ELR (cell line): ENCODE data around the gene KCTD19.
A peak's percentile ranks its signal among the peaks of the same experiment; 100 is the strongest.
"Not testable (repeated sequence)": the region's sequence is repeated elsewhere in the genome, so short reads cannot be mapped to it uniquely, and the experiment has no call there.

Experiments used
- DNase-seq: peaks from one replicate; pipeline ENCODE4 v3.0.0-alpha.2; 2015; ENCODE audit warnings: low read depth

Gene KCTD19

DNA sequence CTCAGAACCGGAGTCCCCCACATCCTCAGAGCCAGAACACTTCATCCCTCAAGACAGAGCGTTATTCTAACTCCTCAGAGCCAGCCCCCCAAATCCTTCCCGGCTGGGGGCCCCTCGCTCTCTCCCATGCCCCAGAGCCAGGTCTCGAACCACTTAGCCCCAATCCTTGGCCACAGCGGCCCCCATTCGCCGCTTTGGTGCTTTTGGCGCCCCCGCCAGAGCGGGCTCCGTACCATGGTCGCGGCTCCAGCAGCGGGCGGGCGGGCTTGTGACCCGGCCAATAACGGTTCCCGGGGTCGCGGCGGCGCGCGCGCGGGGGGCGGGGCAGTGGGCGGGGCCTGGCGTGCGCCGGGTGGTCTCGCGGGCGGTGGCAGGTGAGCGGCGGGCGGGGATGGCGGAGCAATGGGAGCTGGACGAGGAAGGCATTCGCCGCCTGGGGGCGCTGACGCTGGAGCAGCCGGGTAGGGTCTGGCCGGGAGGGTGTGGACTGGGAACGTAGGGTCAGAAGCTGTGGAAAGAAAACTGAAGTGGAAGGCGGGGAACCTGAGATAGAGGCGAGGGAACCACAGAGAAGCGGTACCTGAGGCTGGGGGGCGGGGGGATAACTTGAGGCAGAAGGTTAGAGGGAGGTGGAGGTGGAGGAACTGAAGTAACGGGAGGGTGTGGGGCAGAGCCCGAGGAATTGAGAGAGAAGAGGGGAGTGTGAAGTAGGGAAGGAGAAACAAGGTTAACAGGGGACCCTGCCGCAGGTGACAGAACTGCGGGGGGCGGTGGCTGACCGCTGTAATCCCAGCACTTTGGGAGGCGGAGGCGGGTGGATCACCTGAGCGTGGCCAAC, at the start of gene KCTD19, which contains the start of gene LRRC36:
TSS of gene KCTD19 (minus strand) at position 270 of the 838 bp plus-strand sequence. CDS start at position 236, 34 bp downstream.
TSS of gene LRRC36 (plus strand) at position 344 of the 838 bp plus-strand sequence. CDS start at position 392, 48 bp downstream.
- peak; percentile 67 for DNase-seq

DNA sequence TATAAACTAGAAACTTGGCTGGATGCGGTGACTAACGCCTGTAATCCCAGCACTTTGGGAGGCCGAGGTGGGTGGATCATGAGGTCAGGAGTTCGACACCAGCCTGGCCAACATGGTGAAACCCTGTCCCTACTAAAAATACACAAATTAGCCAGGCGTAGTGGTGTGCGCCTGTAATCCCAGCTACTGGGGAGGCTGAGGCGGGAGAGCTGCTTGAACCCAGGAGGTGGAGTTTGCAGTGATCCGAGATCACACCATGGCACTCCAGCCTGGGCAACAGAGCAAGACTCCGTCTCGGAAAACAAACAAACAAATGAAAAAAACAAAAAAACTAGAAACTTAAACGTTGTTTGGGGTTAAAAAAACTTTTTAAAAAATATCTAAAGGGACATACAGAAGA, 49.5 kb upstream of the KCTD19 start:
- not testable (repeated sequence) for DNase-seq

DNA sequence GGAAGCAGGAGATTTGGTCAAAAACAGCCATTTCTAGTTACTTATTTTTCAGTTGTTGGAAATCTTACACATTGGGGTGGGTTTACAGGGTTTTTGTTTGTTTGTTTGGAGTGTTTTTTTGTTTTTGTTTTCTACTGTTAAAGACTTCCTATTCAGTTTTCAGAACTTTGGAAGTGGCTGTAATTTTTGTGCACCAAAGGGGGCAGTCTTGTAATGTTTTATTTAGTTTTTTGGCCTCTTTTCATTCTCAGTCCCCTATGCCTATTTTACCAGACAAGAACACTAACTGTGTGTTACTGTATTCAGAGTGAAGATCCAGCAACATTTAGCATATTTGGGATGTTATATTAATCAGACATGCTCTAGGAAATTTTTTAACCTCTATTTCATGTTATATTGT, 46.1 kb upstream of the KCTD19 start:
- DNase-seq: peak; percentile 47

DNA sequence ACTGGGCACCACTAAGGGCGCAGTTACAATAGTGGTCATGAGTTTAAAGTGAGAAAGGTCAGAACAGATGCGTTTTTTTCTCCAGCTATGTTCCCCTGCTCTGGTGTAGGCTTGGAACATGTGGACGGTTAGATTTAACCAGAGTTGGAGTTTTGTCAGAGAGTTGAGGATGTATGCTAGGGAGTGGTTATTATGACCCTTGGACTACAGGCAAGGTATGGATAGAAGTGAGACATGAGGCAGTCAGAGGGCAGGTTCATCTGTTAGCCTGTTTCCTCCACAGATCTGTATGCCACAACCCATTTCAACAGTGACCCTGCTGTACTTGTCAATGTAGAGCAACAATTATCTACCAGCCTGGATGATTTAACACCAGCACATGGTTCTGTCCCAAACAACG, 44.1 kb upstream of the KCTD19 start:
- no peak for DNase-seq

DNA sequence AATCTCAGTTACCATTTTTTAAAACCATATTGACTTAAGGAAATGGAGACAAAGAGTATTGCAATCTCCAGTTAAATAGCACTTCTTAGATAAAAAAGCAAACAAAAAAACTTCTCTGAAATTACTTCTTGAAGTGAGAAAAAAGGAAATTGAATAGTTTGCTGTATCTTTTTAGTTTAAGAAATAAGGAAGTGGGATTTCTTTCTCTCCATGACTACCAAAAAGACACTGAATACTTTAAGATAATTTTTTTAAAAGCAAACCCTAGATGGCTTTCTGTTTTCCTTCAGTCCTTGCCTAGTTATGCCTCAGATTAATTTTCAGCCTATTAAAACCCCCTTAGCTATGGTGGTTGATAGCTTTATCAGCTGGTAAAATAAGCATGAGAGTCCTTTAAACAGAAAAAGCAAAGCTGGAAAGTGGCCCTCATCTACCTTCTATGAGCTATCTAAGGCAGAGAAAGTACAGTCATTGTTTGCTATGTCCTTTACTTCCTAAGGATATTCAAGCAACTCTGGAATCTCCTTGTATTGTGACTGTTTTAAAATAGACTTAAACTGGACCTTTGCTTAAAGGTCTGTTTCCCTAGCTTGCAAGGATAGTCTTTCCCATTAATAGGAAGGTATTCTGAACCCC, 38.2 kb upstream of the KCTD19 start:
- DNase-seq: no peak

DNA sequence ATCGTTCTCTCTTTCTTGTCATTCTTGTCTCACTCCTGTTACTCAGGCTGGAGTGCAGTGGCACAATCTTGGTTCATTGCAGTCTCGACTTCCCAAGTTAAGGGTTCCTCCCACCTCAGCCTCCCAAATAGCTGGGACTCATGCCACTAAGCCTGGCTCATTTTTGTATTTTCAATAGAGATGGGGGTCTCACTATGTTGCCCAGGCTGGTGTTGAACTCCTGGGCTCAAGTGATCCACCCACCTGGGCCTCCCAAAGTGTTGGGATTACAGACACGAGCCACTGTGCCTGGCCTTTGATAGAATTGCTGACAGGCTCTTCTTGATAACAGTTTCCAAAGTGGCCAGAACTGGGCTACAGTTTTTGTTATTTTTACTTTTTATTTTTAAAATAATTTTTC, 34.5 kb upstream of the KCTD19 start:
- no peak for DNase-seq

DNA sequence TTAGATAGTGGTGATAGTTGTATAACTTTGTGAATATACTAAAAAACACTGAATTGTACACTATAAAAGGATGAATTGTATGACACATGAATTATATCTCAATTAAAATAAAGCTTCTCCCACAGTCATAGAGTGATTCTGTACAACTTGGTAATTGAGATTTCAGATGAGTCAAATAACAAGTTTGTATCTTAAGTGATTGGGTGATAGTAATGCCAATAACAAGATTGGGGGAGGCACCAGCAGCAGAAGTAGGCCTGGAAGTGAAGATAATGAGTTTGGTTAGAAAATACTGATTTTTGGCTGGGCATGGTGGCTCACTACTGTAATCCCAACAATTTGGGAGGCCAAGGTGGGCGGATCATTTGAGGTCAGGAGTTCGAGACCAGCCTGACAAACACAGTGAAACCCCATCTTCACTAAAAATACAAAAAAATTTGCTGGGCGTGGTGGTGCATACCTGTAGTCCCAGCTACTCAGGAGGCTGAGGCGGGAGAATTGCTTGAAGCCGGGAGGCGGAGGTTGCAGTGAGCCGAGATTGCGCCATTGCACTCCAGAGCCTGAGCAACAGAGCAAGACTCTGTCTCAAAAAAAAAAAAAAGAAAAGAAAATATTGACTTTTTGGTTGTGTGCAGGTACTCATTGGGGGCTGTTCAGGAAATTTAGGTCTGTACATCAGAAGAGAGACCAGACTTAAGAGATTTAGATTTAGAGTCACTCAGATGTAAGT, 33.2 kb upstream of the KCTD19 start:
- not testable (repeated sequence) for DNase-seq

DNA sequence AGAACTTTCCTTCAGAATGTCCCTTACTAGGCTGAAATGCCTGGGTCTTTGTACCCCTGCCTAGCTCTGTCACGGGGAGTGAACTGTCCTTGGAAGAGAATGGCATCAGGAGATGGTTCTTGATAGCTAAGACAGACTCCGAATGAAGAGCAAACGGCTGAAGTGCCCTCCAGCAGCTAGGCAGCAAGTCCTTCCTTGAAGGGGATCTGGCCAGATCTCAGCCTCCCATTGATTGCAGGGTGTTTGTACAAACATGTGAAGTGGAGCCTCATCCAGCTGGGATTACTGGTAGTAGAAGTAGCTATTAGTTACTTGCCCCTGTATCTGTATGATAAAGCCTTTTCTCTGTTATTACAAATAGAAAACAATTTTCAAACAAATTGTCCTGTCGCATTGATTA, 31.0 kb upstream of the KCTD19 start:
- DNase-seq: no peak

DNA sequence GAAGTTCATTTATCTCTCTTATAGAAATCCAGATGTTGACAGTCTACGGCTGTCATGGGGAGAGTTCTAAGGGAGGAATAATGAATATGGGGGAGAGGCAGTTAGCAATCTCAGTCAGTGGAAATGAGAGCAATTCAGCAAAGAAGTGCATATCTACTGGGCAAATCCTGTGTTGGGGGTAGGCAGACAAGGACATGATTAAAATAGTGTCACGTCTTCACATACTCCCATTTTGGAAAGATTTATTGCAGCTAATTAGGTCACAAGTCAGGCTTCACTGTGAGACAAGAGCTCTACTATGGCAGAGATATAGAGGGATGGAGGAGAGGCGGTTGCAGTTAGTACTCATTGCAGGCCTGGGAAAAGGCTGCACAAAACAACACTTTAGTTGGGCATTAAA, 29.9 kb upstream of the KCTD19 start:
- no peak for DNase-seq

DNA sequence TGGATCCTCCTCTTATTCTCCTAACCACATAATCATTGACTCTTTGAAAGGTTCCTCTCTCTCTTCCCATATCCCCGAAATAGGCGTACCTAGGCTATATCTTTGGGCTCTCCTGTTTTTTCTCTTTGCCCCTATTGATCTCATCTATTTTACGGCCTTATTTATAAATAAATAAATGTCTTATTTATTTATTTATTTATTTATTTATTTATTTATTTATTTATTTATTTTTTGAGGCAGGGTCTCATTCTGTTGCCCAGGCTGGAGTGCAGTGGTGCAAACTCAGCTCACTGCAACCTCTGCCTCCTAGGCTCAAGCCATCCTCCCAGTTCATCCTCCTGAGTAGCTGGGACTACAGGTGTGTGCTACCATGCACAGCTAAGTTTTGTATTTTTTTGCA, 25.9 kb upstream of the KCTD19 start:
- DNase-seq: not testable (repeated sequence)

DNA sequence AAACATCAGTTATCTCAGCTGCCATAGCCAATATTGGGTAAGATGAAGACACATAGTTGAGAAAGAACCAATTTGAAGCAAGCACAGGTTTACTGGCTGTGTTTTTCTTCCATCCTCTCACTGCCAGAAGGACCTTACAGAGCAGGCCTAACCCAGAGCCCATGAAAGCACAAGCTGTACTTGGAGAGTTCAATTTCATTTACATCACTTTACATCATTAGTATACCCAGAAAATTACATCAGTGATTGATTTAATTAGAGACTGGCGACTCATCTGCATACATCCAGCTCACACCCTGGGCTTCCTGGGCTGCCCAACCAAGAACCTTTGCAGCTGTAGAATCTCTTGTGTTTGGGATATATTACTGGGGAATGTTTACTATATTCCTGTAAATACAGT, 23.8 kb upstream of the KCTD19 start:
- DNase-seq: no peak

DNA sequence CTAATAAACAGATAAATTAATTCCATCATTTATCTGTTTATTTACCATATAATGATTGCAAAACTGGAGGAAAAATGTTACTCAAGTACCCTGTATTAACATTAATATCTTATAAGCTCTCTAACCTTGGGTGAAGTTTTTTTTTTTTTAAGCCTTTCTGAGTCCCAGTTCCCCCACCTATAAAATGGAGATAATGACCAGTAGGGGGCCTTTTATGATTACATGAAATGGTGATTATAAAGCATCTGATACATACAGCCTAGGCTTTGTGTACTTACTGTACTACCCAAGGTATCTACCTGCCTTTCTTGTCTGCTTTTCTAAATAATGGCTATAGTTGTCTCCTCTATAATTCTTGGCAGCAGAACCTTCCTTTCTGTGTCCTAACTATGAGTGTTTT, 22.6 kb upstream of the KCTD19 start:
- peak; percentile 81 for DNase-seq

DNA sequence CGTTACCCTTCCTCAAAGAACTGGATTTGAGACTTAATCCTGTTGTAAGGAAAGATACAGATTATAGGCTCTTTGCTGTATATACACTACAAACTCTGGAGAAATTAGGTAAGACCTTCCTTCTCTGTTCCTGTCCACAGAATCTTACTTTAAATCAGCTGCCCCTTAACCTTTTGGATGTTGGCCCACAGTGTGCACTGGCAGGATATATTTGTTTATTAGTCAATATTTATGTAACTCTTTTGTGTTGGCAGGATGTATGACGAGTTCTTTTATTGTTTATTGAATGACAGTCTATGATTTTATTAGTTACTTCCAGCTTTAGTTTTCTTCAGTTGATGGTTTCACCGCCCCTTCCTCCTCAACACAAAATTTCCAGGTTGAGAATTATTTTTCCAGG, 19.8 kb upstream of the KCTD19 start:
- peak; percentile 39 for DNase-seq

DNA sequence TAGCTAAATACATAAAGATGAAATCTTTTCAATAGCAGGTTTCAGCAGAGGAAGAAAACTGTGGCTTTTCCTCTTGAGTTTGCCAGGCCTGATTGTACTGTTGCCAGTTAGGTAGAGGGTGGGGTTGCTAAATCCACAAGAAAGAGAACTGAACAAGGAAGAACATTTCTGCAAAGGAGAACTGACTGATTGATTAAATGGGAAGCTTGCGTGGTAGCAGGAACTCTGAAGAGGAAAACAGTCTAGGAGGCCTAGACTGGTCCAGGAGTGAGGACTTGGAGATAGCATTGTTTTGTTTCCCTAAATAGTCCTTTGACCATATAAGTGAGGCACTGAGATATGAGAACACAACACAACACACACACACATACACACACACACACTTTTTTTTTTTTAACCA, 18.9 kb upstream of the KCTD19 start:
- no peak for DNase-seq

DNA sequence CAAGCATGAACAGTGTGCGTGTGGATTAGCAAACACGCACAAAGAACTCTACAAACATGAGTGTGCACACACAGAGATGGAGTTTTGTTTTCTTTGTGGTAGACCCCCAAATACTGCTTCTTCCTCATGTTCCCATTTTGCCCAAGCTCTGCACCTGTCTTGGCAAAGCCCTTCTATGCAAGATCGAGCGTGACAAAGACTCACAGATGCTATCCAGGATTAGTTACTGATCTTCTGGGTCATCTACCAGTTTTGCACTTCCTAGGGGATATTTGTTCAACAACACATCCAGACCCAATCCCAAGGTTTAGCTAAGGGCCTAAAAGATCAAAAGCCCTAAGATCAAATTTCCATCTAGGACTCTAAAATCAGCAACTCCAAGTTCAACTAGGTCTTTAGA, 16.1 kb upstream of the KCTD19 start:
- no peak for DNase-seq

DNA sequence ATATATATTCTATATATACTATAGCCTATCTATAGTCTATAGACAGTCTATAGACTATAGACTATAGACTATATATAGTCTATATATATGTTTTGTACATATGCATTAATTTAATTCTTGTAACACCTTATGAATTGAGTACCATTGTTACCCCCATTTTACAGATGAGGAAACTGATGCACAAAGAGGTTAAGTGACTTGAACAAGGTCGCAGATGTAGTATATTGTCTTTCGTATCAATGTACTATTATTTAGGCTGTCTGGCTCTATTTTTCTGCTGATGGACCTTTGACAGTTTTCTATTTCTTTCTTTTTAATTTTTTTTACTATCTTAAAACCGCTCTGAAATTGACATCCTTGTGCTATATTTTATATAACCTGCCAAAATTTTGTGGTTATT, 14.7 kb upstream of the KCTD19 start:
- DNase-seq: no peak

DNA sequence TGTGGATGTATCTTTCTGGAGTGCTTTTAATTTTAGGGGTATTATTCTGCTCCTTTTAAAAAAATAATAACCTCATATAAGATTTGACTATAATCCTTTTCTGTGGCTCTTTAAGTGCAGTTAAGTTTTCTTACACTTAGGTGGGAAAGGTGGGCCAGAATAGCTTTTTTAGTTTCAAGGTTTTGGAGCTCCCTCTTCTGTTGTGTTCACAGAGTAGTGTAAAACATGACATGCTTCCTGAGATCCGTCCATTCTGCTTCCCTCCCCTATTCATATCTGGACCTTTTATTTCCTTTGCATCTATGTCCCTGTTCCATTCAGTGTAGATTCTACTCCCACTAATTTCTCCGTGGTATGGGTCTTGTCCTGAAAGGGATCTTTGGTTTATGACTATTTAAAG, 12.9 kb upstream of the KCTD19 start:
- DNase-seq: peak; percentile 58

DNA sequence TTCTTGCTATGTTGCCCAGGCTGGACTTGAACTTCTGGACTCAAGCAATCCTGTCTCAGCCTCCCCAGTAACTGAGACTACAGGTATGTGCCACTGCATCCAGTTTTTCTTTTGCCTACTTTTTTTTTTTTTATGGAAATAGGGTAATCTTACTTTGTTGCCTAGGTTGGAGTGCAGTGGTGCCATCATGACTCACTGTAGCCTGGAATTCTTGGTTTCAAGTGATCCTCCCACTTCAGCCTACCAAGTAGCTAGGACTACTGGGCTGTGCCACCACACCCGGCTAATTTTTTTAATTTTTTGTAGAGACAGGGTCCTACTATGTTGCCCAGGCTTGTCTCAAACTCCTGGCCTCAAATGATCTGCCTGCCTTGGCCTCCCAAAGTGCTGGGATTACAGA, 10.1 kb upstream of the KCTD19 start:
- DNase-seq: peak; percentile 39

DNA sequence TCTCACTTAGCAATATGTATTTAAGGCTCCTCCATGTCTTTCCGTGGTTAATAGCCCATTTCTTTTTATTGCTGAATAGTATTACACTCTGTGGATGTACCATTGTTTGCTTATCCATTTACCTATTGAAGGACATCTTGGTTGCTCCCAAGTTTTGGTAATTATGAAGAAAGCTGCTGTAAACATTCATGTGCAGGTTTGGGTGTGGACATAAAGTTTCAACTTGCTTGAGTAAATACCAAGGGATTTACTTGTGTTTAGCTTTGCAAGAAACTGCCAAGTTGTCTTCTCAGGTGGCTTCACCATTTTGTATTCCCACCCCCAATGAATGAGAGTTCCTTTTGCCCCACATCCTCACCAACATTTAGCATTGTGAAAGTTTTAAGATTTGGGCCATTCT, 9.6 kb upstream of the KCTD19 start:
- no peak for DNase-seq

DNA sequence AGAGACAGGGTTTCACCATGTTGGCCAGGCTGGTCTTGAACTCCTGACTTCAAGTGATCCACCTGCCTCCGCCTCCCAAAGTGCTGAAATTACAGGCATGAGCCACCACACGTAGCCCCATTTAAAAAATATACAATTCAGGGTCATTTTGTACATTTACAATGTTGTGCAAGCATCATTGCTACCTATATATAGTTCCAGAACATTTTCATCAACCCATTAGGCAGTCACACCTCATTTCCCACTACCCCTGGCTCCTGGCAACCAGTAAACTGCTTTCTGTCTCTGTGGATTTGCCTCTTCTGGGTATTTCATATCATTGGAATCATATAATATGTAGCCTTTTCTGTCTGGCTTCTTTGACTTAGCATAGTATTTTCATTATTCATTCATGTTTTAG, 6.8 kb upstream of the KCTD19 start:
- DNase-seq: no peak

DNA sequence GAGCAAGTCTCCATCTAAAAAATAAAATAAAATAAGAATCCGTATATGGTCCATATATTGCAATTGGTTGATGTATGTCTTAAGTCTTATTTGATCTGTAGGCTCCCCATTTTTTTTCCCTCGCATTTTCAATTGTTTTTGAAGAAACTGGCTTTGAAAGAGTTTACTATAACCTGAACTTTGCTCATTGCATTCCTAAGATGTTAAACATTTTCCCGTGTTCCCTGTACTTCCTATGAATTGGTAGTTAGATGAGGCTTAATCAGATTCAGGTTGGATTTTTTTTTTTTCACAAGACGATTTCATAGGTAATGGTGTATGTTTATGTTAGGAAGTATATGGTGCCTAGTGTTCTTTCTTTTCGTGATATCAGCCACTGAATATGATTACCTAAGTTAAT, 3.4 kb upstream of the KCTD19 start:
- DNase-seq: peak; percentile 48

DNA sequence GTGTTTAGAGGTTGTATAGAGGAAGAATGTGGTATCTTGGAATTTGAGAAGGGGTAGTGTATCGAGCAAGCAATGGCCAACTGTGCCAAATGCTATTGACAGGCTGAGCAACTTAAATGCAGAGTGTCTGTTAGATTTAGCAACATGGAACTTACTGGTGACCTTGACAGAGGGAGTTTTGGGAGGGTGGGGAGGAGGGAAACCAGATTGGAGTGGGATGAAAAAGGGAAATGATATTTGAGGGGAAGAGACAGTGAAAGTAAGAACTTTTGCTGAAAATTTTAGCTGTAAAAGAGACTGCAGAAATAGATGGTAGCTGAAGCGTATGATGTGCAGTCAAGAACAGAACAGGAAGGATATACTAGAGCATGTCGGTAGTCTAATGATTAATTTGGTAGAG, 1.2 kb upstream of the KCTD19 start:
- DNase-seq: no peak

DNA sequence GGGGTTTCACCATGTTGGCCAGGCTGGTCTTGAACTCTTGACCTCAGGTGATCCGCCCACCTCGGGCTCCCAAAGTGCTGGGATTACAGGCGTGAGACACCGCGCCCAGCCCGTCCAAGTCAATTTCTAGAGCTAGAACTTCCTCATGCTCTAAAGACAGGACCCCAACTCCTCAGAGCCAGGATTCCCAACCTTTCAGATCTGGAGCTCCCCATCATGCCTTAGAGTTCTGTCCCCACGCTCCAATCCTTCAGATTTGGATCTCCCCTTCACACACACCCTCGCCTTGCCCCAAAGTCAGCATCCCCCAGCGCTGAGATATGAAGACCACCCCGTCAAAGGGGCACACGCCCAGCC, 448 bp downstream of the KCTD19 start:
- DNase-seq: no peak
